HCT116 (cell line): ENCODE data around the gene HEBP1. TPM values are rescaled to one million over a fixed set of nuclear protein-coding genes. Genes with fewer than 3 reads are reported as not detected.
A peak's percentile ranks its signal among the peaks of the same experiment; 100 is the strongest.

Experiments
- ATAC-seq: fragments of 200-7000 bp; cut with Tn5 transposase; 2 replicates; pipeline ENCODE4 v1.9.1; 2020; ENCODE audit warnings: mild to moderate bottlenecking, moderate library complexity
- BruUV-seq: library from RNA; stranded (reverse); fragments of 400-500 nt; replicated peaks from 2 replicates; lab custom pipeline; 2021; lab: Mats Ljungman, UMichigan
- CTCF ChIA-PET: fragments of 300-600 bp; sonication (Branson Sonifier 250); formaldehyde crosslinking; loops from one replicate; lab custom pipeline; 2021; ENCODE audit warnings: antibody characterized with exemption; lab: Charles Lee
- POLR2A ChIA-PET: fragments of 300-600, 350-600 bp; sonication (Branson Sonifier 250); formaldehyde crosslinking; loops from one replicate; lab custom pipeline; 2021; ENCODE audit warnings: antibody characterized with exemption; lab: Charles Lee
- RAD21 ChIA-PET, 2 experiments: fragments of 300-600 bp; sonication (Branson Sonifier 250); formaldehyde crosslinking; loops; one replicate each; lab custom pipeline; 2023; ENCODE audit warnings: low total read pairs in 2 of 2; ENCODE audit not compliant: uncharacterized antibody in 2 of 2, unreplicated experiment in 2 of 2, low non-redundant PET in 1 of 2; lab: Charles Lee
- DNase-seq: peaks from one replicate; pipeline ENCODE4 v3.0.0-alpha.2; 2010; ENCODE audit warnings: low read depth, low spot score
- H2AFZ ChIP-seq: fragments of 200-600 bp; shearing (Covaris generic), sonication (generic); 2 replicates; pipeline ENCODE4 v1.6.1; 2017; ENCODE audit warnings: low read depth, mixed run types, mixed read lengths, antibody characterized with exemption, low read length; ENCODE audit not compliant: poor library complexity, severe bottlenecking
- H3K27ac ChIP-seq: 2 replicates; pipeline ENCODE4 v1.5.1; 2012; ENCODE audit warnings: low read depth, low read length
- H3K27me3 ChIP-seq: fragments of 200-600 bp; sonication (generic); 2 replicates; pipeline ENCODE4 v1.6.1; 2016; ENCODE audit warnings: mixed run types, low read length, mixed read lengths; ENCODE audit not compliant: insufficient read depth
- H3K36me3 ChIP-seq, 2 experiments: fragments of 200-500 bp in 1 of 2; fragments of 200-600 bp in 1 of 2; sonication (Bioruptor generic) in 1 of 2; sonication (generic) in 1 of 2; 2 replicates each; pipeline versions ENCODE4 v1.5.1 to v1.6.1; 2014 to 2016; ENCODE audit warnings: low read length in 2 of 2, inconsistent platforms in 1 of 2, mixed read lengths in 1 of 2, mixed run types in 1 of 2; ENCODE audit not compliant: insufficient read depth in 2 of 2, control insufficient read depth in 1 of 2
- H3K4me1 ChIP-seq, 2 experiments: fragments of 200-600 bp in 1 of 2; sonication (generic) in 1 of 2; 2 replicates each; pipeline versions ENCODE4 v1.5.1 to v1.6.1; 2012 to 2017; ENCODE audit warnings: low read length in 2 of 2, inconsistent platforms in 1 of 2, mild to moderate bottlenecking in 1 of 2, mixed read lengths in 1 of 2, mixed run types in 1 of 2, moderate library complexity in 1 of 2; ENCODE audit not compliant: insufficient read depth in 2 of 2, control insufficient read depth in 1 of 2
- H3K4me2 ChIP-seq: fragments of 200-600 bp; sonication (generic); 2 replicates; pipeline ENCODE4 v1.6.1; 2017; ENCODE audit warnings: mixed run types, low read length, mixed read lengths
- H3K4me3 ChIP-seq, 2 experiments: fragments of 200-600 bp in 1 of 2; sonication (generic) in 1 of 2; replicated peaks in 1 of 2; 2 replicates each; pipeline ENCODE4 v1.5.1; 2011 to 2016; ENCODE audit warnings: low read length in 2 of 2, control low read depth in 1 of 2, low read depth in 1 of 2, mild to moderate bottlenecking in 1 of 2, mixed read lengths in 1 of 2, mixed run types in 1 of 2
- H3K79me2 ChIP-seq: fragments of 200-600 bp; sonication (generic); 2 replicates; pipeline ENCODE4 v1.6.1; 2017; ENCODE audit warnings: mild to moderate bottlenecking, mixed run types, low read length, moderate library complexity, mixed read lengths; ENCODE audit not compliant: insufficient read depth
- H3K9ac ChIP-seq: fragments of 200-600 bp; sonication (generic); 2 replicates; pipeline ENCODE4 v1.6.1; 2016; ENCODE audit warnings: low read length, mixed read lengths
- H3K9me2 ChIP-seq: fragments of 200-600 bp; sonication (generic), shearing (Covaris generic); 2 replicates; pipeline ENCODE4 v1.6.1; 2017; ENCODE audit warnings: mixed run types, mild to moderate bottlenecking, moderate library complexity; ENCODE audit not compliant: insufficient read depth
- H3K9me3 ChIP-seq, 2 experiments: fragments of 200-500 bp in 1 of 2; fragments of 200-600 bp in 1 of 2; sonication (Bioruptor generic) in 1 of 2; sonication (generic) in 1 of 2; 2 replicates each; pipeline ENCODE4 v1.6.1; 2014 to 2017; ENCODE audit warnings: low read length in 2 of 2, mixed read lengths in 2 of 2, inconsistent platforms in 1 of 2, low read depth in 1 of 2, mild to moderate bottlenecking in 1 of 2, mixed run types in 1 of 2, moderate library complexity in 1 of 2; ENCODE audit not compliant: control insufficient read depth in 1 of 2, insufficient read depth in 1 of 2
- H4K20me1 ChIP-seq: fragments of 200-600 bp; sonication (generic), shearing (Covaris generic); 2 replicates; pipeline ENCODE4 v1.6.1; 2017; ENCODE audit warnings: mixed run types, mild to moderate bottlenecking, moderate library complexity; ENCODE audit not compliant: insufficient read depth
- CBX3 ChIP-seq: IDR thresholded peaks from 2 replicates; pipeline ENCODE4 v1.6.1; 2012; ENCODE audit warnings: low read depth
- EGR1 ChIP-seq: IDR thresholded peaks from 2 replicates; pipeline ENCODE4 v1.6.1; 2012; ENCODE audit warnings: low read depth
- EZH2phosphoT487 ChIP-seq: fragments of 200-600 bp; IDR thresholded peaks from 2 replicates; pipeline ENCODE4 v1.6.1; 2018; ENCODE audit warnings: antibody characterized with exemption, borderline replicate concordance
- RAD21 ChIP-seq: IDR thresholded peaks from 2 replicates; pipeline ENCODE4 v1.6.1; 2012; ENCODE audit warnings: low read depth, mild to moderate bottlenecking
- ZFX ChIP-seq: fragments of 450-650 bp; IDR thresholded peaks from 2 replicates; pipeline ENCODE4 v1.6.1; 2017
- intact Hi-C: fragments of 100-400 bp; cut with micrococcal nuclease; formaldehyde crosslinking; loops from 2 replicates; pipeline ENCODE4 v1.10.0; 2022
- total RNA-seq: library from RNA; stranded (reverse); gene quantifications from one replicate; pipeline ENCODE4 v1.2.1, GENCODE V29; 2021; ENCODE audit not compliant: unreplicated experiment
- TF ChIP-seq, protein P1 (sequence below), 3 experiments: fragments of 200-600 bp in 1 of 3; sonication (generic) in 1 of 3; IDR thresholded peaks in 2 of 3; conservative IDR thresholded peaks in 1 of 3; 2 replicates each; pipeline ENCODE4 v1.5.1; 2012 to 2017; ENCODE audit warnings: low read depth in 2 of 3, low read length in 2 of 3, antibody characterized with exemption in 1 of 3, borderline replicate concordance in 1 of 3, control low read depth in 1 of 3, mild to moderate bottlenecking in 1 of 3, mixed read lengths in 1 of 3, mixed run types in 1 of 3, moderate library complexity in 1 of 3; ENCODE audit not compliant: insufficient read depth in 1 of 3
- TF ChIP-seq, protein P2 (sequence below): IDR thresholded peaks from 2 replicates; pipeline ENCODE4 v1.6.1; 2012
- TF ChIP-seq, protein P3 (sequence below): IDR thresholded peaks from 2 replicates; pipeline ENCODE4 v1.6.1; 2012; ENCODE audit warnings: low read depth

The HEBP1 gene
- total RNA-seq, 1 experiment from 2014 or later, result 41.0 TPM

DNA sequence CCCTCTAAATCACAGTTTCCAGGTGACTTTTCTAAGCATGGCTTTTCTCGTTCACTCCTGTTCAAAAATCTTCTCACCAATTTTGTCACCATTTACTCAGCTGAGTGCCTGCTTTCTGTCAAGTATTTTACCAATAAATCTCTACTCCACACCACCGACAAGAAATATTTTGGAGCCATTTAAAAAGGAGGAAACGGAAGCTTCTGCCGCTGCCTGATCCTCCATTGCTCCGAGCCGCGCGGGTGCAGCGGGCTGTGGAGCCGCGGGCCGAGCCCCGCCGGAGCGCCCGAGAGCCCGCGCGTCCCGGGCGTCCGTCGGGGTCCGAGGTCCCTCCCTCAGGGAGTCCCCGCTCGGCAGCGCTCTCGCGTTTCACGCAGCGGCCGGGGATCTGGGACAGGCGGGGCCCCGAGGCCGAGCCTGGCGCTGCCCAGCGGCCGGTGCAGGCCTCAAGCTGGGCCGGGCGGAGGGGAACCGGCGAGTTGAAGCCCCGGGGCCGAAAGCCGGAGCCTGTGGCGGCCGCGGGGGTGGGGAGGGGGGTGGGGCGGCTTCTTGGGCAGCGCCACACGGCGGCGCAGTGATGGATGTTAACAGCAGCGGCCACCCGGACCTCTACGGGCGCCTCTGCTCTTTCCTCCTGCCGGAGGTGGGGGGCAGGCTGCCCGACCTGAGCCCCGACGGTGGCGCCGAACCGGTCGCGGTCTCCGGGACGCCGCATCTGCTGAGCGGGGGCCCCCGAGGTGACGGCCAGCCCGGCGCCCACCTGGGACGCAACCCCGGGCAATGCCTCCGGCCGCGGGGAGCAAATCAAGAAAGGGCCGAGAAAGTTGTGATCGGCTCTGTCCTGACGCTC is 1.1 kb upstream of the HEBP1 start:
- Histone ChIP-seq H3K36me3 (0 out of 4 replicates have a peak, but pooled peaks cover 0 to 2% of the 10 kb centered on the region in 2 experiments), H3K4me1 (peaks cover 7 to 23% of the 10 kb centered on the region in 2 experiments), H3K9ac (peak overlapping the region; percentile 77), H3K79me2 (peaks cover 20% of the 10 kb centered on the region), H2AFZ (peak overlapping the region; percentile 59), H3K4me3 (peak overlapping the region; percentile 71 to 72), H3K27ac (peak overlapping the region; percentile 55), H3K9me2 (no peaks in the 10 kb centered on the region), H3K9me3 (no peaks in the 10 kb centered on the region), H4K20me1 (no peaks in the 10 kb centered on the region), H3K4me2 (peak overlapping the region; percentile 88), H3K27me3 (no peaks in the 10 kb centered on the region)
- intact Hi-C loops, result loop anchor here (5.0 kb wide), 2 partner anchors 96 to 206 kb away; no protein-coding TSS in a partner anchor
- POLR2A ChIA-PET, result no interaction called here
- TF ChIP-seq, protein P1, sequence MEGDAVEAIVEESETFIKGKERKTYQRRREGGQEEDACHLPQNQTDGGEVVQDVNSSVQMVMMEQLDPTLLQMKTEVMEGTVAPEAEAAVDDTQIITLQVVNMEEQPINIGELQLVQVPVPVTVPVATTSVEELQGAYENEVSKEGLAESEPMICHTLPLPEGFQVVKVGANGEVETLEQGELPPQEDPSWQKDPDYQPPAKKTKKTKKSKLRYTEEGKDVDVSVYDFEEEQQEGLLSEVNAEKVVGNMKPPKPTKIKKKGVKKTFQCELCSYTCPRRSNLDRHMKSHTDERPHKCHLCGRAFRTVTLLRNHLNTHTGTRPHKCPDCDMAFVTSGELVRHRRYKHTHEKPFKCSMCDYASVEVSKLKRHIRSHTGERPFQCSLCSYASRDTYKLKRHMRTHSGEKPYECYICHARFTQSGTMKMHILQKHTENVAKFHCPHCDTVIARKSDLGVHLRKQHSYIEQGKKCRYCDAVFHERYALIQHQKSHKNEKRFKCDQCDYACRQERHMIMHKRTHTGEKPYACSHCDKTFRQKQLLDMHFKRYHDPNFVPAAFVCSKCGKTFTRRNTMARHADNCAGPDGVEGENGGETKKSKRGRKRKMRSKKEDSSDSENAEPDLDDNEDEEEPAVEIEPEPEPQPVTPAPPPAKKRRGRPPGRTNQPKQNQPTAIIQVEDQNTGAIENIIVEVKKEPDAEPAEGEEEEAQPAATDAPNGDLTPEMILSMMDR (IDR thresholded peaks at IDR 0.05 in 2 of 3, conservative IDR thresholded peaks at IDR 0.05 in 1 of 3; ENCODE audit: borderline replicate concordance in 1 of 3, insufficient read depth in 1 of 3, low read depth in 2 of 3, low read length in 2 of 3), result peak; percentile 12 to 25 (median 18); a peak in 3 of 6 replicates
- TF ChIP-seq RAD21 (peak; percentile 32; the same call in 1 of the 2 replicates), ZFX (peak; percentile 49), EZH2phosphoT487 (no peak), CBX3 (no peak), EGR1 (peak; percentile 69)
- TF ChIP-seq, protein P2, sequence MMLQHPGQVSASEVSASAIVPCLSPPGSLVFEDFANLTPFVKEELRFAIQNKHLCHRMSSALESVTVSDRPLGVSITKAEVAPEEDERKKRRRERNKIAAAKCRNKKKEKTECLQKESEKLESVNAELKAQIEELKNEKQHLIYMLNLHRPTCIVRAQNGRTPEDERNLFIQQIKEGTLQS, result no peak
- TF ChIP-seq, protein P3, sequence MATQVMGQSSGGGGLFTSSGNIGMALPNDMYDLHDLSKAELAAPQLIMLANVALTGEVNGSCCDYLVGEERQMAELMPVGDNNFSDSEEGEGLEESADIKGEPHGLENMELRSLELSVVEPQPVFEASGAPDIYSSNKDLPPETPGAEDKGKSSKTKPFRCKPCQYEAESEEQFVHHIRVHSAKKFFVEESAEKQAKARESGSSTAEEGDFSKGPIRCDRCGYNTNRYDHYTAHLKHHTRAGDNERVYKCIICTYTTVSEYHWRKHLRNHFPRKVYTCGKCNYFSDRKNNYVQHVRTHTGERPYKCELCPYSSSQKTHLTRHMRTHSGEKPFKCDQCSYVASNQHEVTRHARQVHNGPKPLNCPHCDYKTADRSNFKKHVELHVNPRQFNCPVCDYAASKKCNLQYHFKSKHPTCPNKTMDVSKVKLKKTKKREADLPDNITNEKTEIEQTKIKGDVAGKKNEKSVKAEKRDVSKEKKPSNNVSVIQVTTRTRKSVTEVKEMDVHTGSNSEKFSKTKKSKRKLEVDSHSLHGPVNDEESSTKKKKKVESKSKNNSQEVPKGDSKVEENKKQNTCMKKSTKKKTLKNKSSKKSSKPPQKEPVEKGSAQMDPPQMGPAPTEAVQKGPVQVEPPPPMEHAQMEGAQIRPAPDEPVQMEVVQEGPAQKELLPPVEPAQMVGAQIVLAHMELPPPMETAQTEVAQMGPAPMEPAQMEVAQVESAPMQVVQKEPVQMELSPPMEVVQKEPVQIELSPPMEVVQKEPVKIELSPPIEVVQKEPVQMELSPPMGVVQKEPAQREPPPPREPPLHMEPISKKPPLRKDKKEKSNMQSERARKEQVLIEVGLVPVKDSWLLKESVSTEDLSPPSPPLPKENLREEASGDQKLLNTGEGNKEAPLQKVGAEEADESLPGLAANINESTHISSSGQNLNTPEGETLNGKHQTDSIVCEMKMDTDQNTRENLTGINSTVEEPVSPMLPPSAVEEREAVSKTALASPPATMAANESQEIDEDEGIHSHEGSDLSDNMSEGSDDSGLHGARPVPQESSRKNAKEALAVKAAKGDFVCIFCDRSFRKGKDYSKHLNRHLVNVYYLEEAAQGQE, result no peak
- ATAC-seq (peak; percentile 50), DNase-seq (peak; percentile 18)
- RAD21 ChIA-PET, result no interaction called here
- CTCF ChIA-PET, result no interaction called here
- no TSS peak for BruUV-seq
